HCT116 (cell line): ENCODE data around the gene RHBDD2. TPM values are rescaled to one million over a fixed set of nuclear protein-coding genes. Genes with fewer than 3 reads are reported as not detected.

Experiments used
- ATAC-seq: fragments of 200-7000 bp; cut with Tn5 transposase; 2 replicates; pipeline ENCODE4 v1.9.1; 2020; ENCODE audit warnings: mild to moderate bottlenecking, moderate library complexity
- BruUV-seq: library from RNA; stranded (reverse); fragments of 400-500 nt; replicated peaks from 2 replicates; lab custom pipeline; 2021; lab: Mats Ljungman, UMichigan
- CTCF ChIA-PET: fragments of 300-600 bp; sonication (Branson Sonifier 250); formaldehyde crosslinking; loops from one replicate; lab custom pipeline; 2021; ENCODE audit warnings: antibody characterized with exemption; lab: Charles Lee
- POLR2A ChIA-PET: fragments of 300-600, 350-600 bp; sonication (Branson Sonifier 250); formaldehyde crosslinking; loops from one replicate; lab custom pipeline; 2021; ENCODE audit warnings: antibody characterized with exemption; lab: Charles Lee
- RAD21 ChIA-PET, 2 experiments: fragments of 300-600 bp; sonication (Branson Sonifier 250); formaldehyde crosslinking; loops; one replicate each; lab custom pipeline; 2023; ENCODE audit warnings: low total read pairs in 2 of 2; ENCODE audit not compliant: uncharacterized antibody in 2 of 2, unreplicated experiment in 2 of 2, low non-redundant PET in 1 of 2; lab: Charles Lee
- DNase-seq: peaks from one replicate; pipeline ENCODE4 v3.0.0-alpha.2; 2010; ENCODE audit warnings: low read depth, low spot score
- H2AFZ ChIP-seq: fragments of 200-600 bp; shearing (Covaris generic), sonication (generic); 2 replicates; pipeline ENCODE4 v1.6.1; 2017; ENCODE audit warnings: low read depth, mixed run types, mixed read lengths, antibody characterized with exemption, low read length; ENCODE audit not compliant: poor library complexity, severe bottlenecking
- H3K27ac ChIP-seq: 2 replicates; pipeline ENCODE4 v1.5.1; 2012; ENCODE audit warnings: low read depth, low read length
- H3K27me3 ChIP-seq: fragments of 200-600 bp; sonication (generic); 2 replicates; pipeline ENCODE4 v1.6.1; 2016; ENCODE audit warnings: mixed run types, low read length, mixed read lengths; ENCODE audit not compliant: insufficient read depth
- H3K36me3 ChIP-seq, 2 experiments: fragments of 200-500 bp in 1 of 2; fragments of 200-600 bp in 1 of 2; sonication (Bioruptor generic) in 1 of 2; sonication (generic) in 1 of 2; 2 replicates each; pipeline versions ENCODE4 v1.5.1 to v1.6.1; 2014 to 2016; ENCODE audit warnings: low read length in 2 of 2, inconsistent platforms in 1 of 2, mixed read lengths in 1 of 2, mixed run types in 1 of 2; ENCODE audit not compliant: insufficient read depth in 2 of 2, control insufficient read depth in 1 of 2
- H3K4me1 ChIP-seq, 2 experiments: fragments of 200-600 bp in 1 of 2; sonication (generic) in 1 of 2; 2 replicates each; pipeline versions ENCODE4 v1.5.1 to v1.6.1; 2012 to 2017; ENCODE audit warnings: low read length in 2 of 2, inconsistent platforms in 1 of 2, mild to moderate bottlenecking in 1 of 2, mixed read lengths in 1 of 2, mixed run types in 1 of 2, moderate library complexity in 1 of 2; ENCODE audit not compliant: insufficient read depth in 2 of 2, control insufficient read depth in 1 of 2
- H3K4me2 ChIP-seq: fragments of 200-600 bp; sonication (generic); 2 replicates; pipeline ENCODE4 v1.6.1; 2017; ENCODE audit warnings: mixed run types, low read length, mixed read lengths
- H3K4me3 ChIP-seq, 2 experiments: fragments of 200-600 bp in 1 of 2; sonication (generic) in 1 of 2; replicated peaks in 1 of 2; 2 replicates each; pipeline ENCODE4 v1.5.1; 2011 to 2016; ENCODE audit warnings: low read length in 2 of 2, control low read depth in 1 of 2, low read depth in 1 of 2, mild to moderate bottlenecking in 1 of 2, mixed read lengths in 1 of 2, mixed run types in 1 of 2
- H3K79me2 ChIP-seq: fragments of 200-600 bp; sonication (generic); 2 replicates; pipeline ENCODE4 v1.6.1; 2017; ENCODE audit warnings: mild to moderate bottlenecking, mixed run types, low read length, moderate library complexity, mixed read lengths; ENCODE audit not compliant: insufficient read depth
- H3K9ac ChIP-seq: fragments of 200-600 bp; sonication (generic); 2 replicates; pipeline ENCODE4 v1.6.1; 2016; ENCODE audit warnings: low read length, mixed read lengths
- H3K9me2 ChIP-seq: fragments of 200-600 bp; sonication (generic), shearing (Covaris generic); 2 replicates; pipeline ENCODE4 v1.6.1; 2017; ENCODE audit warnings: mixed run types, mild to moderate bottlenecking, moderate library complexity; ENCODE audit not compliant: insufficient read depth
- H3K9me3 ChIP-seq, 2 experiments: fragments of 200-500 bp in 1 of 2; fragments of 200-600 bp in 1 of 2; sonication (Bioruptor generic) in 1 of 2; sonication (generic) in 1 of 2; 2 replicates each; pipeline ENCODE4 v1.6.1; 2014 to 2017; ENCODE audit warnings: low read length in 2 of 2, mixed read lengths in 2 of 2, inconsistent platforms in 1 of 2, low read depth in 1 of 2, mild to moderate bottlenecking in 1 of 2, mixed run types in 1 of 2, moderate library complexity in 1 of 2; ENCODE audit not compliant: control insufficient read depth in 1 of 2, insufficient read depth in 1 of 2
- H4K20me1 ChIP-seq: fragments of 200-600 bp; sonication (generic), shearing (Covaris generic); 2 replicates; pipeline ENCODE4 v1.6.1; 2017; ENCODE audit warnings: mixed run types, mild to moderate bottlenecking, moderate library complexity; ENCODE audit not compliant: insufficient read depth
- CBX3 ChIP-seq: IDR thresholded peaks from 2 replicates; pipeline ENCODE4 v1.6.1; 2012; ENCODE audit warnings: low read depth
- CEBPB ChIP-seq: IDR thresholded peaks from 2 replicates; pipeline ENCODE4 v1.6.1; 2012; ENCODE audit warnings: low read depth
- EGR1 ChIP-seq: IDR thresholded peaks from 2 replicates; pipeline ENCODE4 v1.6.1; 2012; ENCODE audit warnings: low read depth
- EZH2 ChIP-seq: fragments of 200-600 bp; sonication (generic); IDR thresholded peaks from 2 replicates; pipeline ENCODE4 v1.6.1; 2017; ENCODE audit warnings: antibody characterized with exemption, mixed run types
- EZH2phosphoT487 ChIP-seq: fragments of 200-600 bp; IDR thresholded peaks from 2 replicates; pipeline ENCODE4 v1.6.1; 2018; ENCODE audit warnings: antibody characterized with exemption, borderline replicate concordance
- FOSL1 ChIP-seq: IDR thresholded peaks from 2 replicates; pipeline ENCODE4 v1.6.1; 2012; ENCODE audit warnings: low read depth
- JUND ChIP-seq: IDR thresholded peaks from 2 replicates; pipeline ENCODE4 v1.6.1; 2012
- POLR2A ChIP-seq: IDR thresholded peaks from 2 replicates; pipeline ENCODE4 v1.7.0; 2011; ENCODE audit warnings: borderline replicate concordance; ENCODE audit not compliant: insufficient read depth, insufficient read length; ENCODE audit errors: extremely low read depth
- RAD21 ChIP-seq: IDR thresholded peaks from 2 replicates; pipeline ENCODE4 v1.6.1; 2012; ENCODE audit warnings: low read depth, mild to moderate bottlenecking
- SIN3A ChIP-seq: IDR thresholded peaks from 2 replicates; pipeline ENCODE4 v1.6.1; 2012; ENCODE audit warnings: low read depth
- SP1 ChIP-seq: IDR thresholded peaks from 2 replicates; pipeline ENCODE4 v1.6.1; 2012; ENCODE audit warnings: low read depth
- SRF ChIP-seq: IDR thresholded peaks from 2 replicates; pipeline ENCODE4 v1.6.1; 2012; ENCODE audit warnings: low read depth
- TCF7L2 ChIP-seq: IDR thresholded peaks from 2 replicates; pipeline ENCODE4 v1.7.0; 2011; ENCODE audit warnings: borderline replicate concordance, inconsistent platforms; ENCODE audit not compliant: insufficient read depth, insufficient read length; ENCODE audit errors: extremely low read depth
- YY1 ChIP-seq: IDR thresholded peaks from 2 replicates; pipeline ENCODE4 v1.6.1; 2011; ENCODE audit warnings: low read length, low read depth, moderate library complexity, mild to moderate bottlenecking; ENCODE audit not compliant: insufficient replicate concordance; ENCODE audit errors: extremely low read depth
- ZFX ChIP-seq: fragments of 450-650 bp; IDR thresholded peaks from 2 replicates; pipeline ENCODE4 v1.6.1; 2017
- ZNF274 ChIP-seq: fragments of 200-500 bp; sonication (Bioruptor generic); IDR thresholded peaks from 2 replicates; pipeline ENCODE4 v1.6.1; 2014; ENCODE audit warnings: mild to moderate bottlenecking, low read depth, low read length, inconsistent platforms
- intact Hi-C: fragments of 100-400 bp; cut with micrococcal nuclease; formaldehyde crosslinking; loops from 2 replicates; pipeline ENCODE4 v1.10.0; 2022
- total RNA-seq: library from RNA; stranded (reverse); gene quantifications from one replicate; pipeline ENCODE4 v1.2.1, GENCODE V29; 2021; ENCODE audit not compliant: unreplicated experiment
- TF ChIP-seq, protein P1 (sequence below): IDR thresholded peaks from 2 replicates; pipeline ENCODE4 v1.6.1; 2011; ENCODE audit warnings: mild to moderate bottlenecking, low read length, moderate library complexity; ENCODE audit not compliant: insufficient replicate concordance; ENCODE audit errors: extremely low read depth
- TF ChIP-seq, protein P2 (sequence below): IDR thresholded peaks from 2 replicates; pipeline ENCODE4 v1.6.1; 2012; ENCODE audit warnings: low read depth
- TF ChIP-seq, protein P3 (sequence below), 3 experiments: fragments of 200-600 bp in 1 of 3; sonication (generic) in 1 of 3; IDR thresholded peaks in 2 of 3; conservative IDR thresholded peaks in 1 of 3; 2 replicates each; pipeline ENCODE4 v1.5.1; 2012 to 2017; ENCODE audit warnings: low read depth in 2 of 3, low read length in 2 of 3, antibody characterized with exemption in 1 of 3, borderline replicate concordance in 1 of 3, control low read depth in 1 of 3, mild to moderate bottlenecking in 1 of 3, mixed read lengths in 1 of 3, mixed run types in 1 of 3, moderate library complexity in 1 of 3; ENCODE audit not compliant: insufficient read depth in 1 of 3
- TF ChIP-seq, protein P4 (sequence below): IDR thresholded peaks from 2 replicates; pipeline ENCODE4 v1.6.1; 2012

The RHBDD2 gene
- total RNA-seq, 1 experiment from 2014 or later, result 42.9 TPM

DNA sequence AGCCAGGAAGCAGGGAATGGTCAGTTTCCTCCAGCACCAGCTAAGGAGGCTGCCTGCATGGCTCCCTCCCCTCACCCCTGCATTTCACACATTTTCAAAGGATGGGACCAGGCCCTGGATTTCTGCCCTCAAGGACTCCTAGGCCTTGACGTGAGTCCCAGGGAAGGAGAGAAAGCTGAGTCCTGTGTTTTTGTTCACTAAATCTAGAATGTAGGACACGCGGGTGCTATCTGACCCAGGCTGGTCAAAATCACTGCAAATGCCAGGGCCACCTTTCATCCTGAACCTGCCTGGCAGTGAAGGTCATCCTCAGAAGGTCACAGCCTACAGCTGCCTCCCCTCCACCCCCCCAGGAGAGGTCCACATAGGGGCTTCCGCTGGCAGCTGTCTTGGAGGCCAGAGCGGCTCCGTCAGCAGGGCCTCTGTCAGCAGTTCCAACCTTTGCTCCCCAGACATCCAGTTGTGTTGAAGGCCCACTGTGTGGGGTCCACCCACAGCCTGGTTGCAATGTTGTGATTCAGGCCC, 18.0 kb downstream of the RHBDD2 start:
- Histone ChIP-seq H3K4me3 (no peak overlapping the region), H4K20me1 (no peaks in the 10 kb centered on the region), H3K27me3 (no peaks in the 10 kb centered on the region), H3K9me3 (no peaks in the 10 kb centered on the region), H3K4me1 (peaks cover 6 to 7% of the 10 kb centered on the region in 2 experiments), H3K79me2 (no peaks in the 10 kb centered on the region), H3K9ac (no peak overlapping the region), H3K4me2 (no peak overlapping the region), H3K36me3 (no peaks in the 10 kb centered on the region), H3K9me2 (no peaks in the 10 kb centered on the region), H2AFZ (no peak overlapping the region), H3K27ac (no peak overlapping the region)
- ChIA-PET RAD21 (no interaction called here), POLR2A (no interaction called here), CTCF (no interaction called here)
- intact Hi-C loops, result no loop called here
- no peak for ATAC-seq
- TF ChIP-seq EZH2, result no peak
- TF ChIP-seq ZNF274, result no peak
- TF ChIP-seq TCF7L2, result no peak
- TF ChIP-seq, protein P1, sequence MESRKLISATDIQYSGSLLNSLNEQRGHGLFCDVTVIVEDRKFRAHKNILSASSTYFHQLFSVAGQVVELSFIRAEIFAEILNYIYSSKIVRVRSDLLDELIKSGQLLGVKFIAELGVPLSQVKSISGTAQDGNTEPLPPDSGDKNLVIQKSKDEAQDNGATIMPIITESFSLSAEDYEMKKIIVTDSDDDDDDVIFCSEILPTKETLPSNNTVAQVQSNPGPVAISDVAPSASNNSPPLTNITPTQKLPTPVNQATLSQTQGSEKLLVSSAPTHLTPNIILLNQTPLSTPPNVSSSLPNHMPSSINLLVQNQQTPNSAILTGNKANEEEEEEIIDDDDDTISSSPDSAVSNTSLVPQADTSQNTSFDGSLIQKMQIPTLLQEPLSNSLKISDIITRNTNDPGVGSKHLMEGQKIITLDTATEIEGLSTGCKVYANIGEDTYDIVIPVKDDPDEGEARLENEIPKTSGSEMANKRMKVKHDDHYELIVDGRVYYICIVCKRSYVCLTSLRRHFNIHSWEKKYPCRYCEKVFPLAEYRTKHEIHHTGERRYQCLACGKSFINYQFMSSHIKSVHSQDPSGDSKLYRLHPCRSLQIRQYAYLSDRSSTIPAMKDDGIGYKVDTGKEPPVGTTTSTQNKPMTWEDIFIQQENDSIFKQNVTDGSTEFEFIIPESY, result no peak
- no peak for TF ChIP-seq SP1
- no peak for TF ChIP-seq CBX3
- TF ChIP-seq ZFX, result no peak
- TF ChIP-seq, protein P2, sequence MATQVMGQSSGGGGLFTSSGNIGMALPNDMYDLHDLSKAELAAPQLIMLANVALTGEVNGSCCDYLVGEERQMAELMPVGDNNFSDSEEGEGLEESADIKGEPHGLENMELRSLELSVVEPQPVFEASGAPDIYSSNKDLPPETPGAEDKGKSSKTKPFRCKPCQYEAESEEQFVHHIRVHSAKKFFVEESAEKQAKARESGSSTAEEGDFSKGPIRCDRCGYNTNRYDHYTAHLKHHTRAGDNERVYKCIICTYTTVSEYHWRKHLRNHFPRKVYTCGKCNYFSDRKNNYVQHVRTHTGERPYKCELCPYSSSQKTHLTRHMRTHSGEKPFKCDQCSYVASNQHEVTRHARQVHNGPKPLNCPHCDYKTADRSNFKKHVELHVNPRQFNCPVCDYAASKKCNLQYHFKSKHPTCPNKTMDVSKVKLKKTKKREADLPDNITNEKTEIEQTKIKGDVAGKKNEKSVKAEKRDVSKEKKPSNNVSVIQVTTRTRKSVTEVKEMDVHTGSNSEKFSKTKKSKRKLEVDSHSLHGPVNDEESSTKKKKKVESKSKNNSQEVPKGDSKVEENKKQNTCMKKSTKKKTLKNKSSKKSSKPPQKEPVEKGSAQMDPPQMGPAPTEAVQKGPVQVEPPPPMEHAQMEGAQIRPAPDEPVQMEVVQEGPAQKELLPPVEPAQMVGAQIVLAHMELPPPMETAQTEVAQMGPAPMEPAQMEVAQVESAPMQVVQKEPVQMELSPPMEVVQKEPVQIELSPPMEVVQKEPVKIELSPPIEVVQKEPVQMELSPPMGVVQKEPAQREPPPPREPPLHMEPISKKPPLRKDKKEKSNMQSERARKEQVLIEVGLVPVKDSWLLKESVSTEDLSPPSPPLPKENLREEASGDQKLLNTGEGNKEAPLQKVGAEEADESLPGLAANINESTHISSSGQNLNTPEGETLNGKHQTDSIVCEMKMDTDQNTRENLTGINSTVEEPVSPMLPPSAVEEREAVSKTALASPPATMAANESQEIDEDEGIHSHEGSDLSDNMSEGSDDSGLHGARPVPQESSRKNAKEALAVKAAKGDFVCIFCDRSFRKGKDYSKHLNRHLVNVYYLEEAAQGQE, result no peak
- TF ChIP-seq YY1, result no peak
- no peak for TF ChIP-seq SIN3A
- TF ChIP-seq FOSL1, result no peak
- TF ChIP-seq JUND, result no peak
- TF ChIP-seq SRF, result no peak
- no peak for TF ChIP-seq RAD21
- no peak for TF ChIP-seq EZH2phosphoT487
- no peak for TF ChIP-seq EGR1
- no peak for TF ChIP-seq CEBPB
- TF ChIP-seq, protein P3, sequence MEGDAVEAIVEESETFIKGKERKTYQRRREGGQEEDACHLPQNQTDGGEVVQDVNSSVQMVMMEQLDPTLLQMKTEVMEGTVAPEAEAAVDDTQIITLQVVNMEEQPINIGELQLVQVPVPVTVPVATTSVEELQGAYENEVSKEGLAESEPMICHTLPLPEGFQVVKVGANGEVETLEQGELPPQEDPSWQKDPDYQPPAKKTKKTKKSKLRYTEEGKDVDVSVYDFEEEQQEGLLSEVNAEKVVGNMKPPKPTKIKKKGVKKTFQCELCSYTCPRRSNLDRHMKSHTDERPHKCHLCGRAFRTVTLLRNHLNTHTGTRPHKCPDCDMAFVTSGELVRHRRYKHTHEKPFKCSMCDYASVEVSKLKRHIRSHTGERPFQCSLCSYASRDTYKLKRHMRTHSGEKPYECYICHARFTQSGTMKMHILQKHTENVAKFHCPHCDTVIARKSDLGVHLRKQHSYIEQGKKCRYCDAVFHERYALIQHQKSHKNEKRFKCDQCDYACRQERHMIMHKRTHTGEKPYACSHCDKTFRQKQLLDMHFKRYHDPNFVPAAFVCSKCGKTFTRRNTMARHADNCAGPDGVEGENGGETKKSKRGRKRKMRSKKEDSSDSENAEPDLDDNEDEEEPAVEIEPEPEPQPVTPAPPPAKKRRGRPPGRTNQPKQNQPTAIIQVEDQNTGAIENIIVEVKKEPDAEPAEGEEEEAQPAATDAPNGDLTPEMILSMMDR (IDR thresholded peaks at IDR 0.05 in 2 of 3, conservative IDR thresholded peaks at IDR 0.05 in 1 of 3; ENCODE audit: borderline replicate concordance in 1 of 3, insufficient read depth in 1 of 3, low read depth in 2 of 3, low read length in 2 of 3), result no peak
- TF ChIP-seq, protein P4, sequence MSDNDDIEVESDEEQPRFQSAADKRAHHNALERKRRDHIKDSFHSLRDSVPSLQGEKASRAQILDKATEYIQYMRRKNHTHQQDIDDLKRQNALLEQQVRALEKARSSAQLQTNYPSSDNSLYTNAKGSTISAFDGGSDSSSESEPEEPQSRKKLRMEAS, result no peak
- no peak for TF ChIP-seq POLR2A
- BruUV-seq, result no TSS peak
- DNase-seq, result no peak
